Ascending aorta (tissue), 2 donors: ENCODE results near the gene NLGN1. TPM values are rescaled to one million over a fixed set of nuclear protein-coding genes. Genes with fewer than 3 reads are reported as not detected.

ENCODE experiments used
- DNase-seq, 2 donors: peaks; one replicate each; pipeline ENCODE4 v3.0.0-alpha.2; 2019; ENCODE audit warnings: low spot score in 2 of 2
- H3K27ac ChIP-seq, 2 donors: fragments of 200-600 bp; sonication (generic); one replicate each; pipeline ENCODE4 v1.5.1; 2016 to 2017; ENCODE audit warnings: mild to moderate bottlenecking in 1 of 2
- H3K27me3 ChIP-seq: fragments of 200-600 bp; sonication (generic); one replicate; pipeline ENCODE4 v1.5.1; 2017
- H3K36me3 ChIP-seq, 2 donors: fragments of 200-600 bp; sonication (generic); one replicate each; pipeline ENCODE4 v1.5.1; 2016
- H3K4me1 ChIP-seq, 2 donors: fragments of 200-600 bp; sonication (generic); one replicate each; pipeline ENCODE4 v1.5.1; 2016 to 2017; ENCODE audit warnings: mild to moderate bottlenecking in 1 of 2
- H3K4me3 ChIP-seq, 2 donors: fragments of 200-600 bp; sonication (generic); one replicate each; pipeline ENCODE4 v1.5.1; 2016 to 2017; ENCODE audit warnings: mild to moderate bottlenecking in 1 of 2
- H3K9me3 ChIP-seq, 2 donors: fragments of 200-600 bp; sonication (generic); one replicate each; pipeline ENCODE4 v1.5.1; 2016
- intact Hi-C: fragments of 100-400 bp; cut with DNase I; formaldehyde crosslinking; loops from one replicate; pipeline ENCODE4 v1.15.1; 2023
- total RNA-seq: library from RNA; depleted of rRNA; stranded (reverse); fragments of >200 nt; gene quantifications from one replicate; pipeline ENCODE4 v1.1.0, GENCODE V29; 2016
- TF ChIP-seq, protein P1 (sequence below), 3 experiments: fragments of 200-600 bp in 2 of 3; fragments of 450-650 bp in 1 of 3; sonication (generic) in 2 of 3; IDR thresholded peaks; one replicate each; pipeline ENCODE4 v1.5.1; 2016 to 2019; ENCODE audit warnings: antibody characterized with exemption in 3 of 3, mild to moderate bottlenecking in 1 of 3, moderate library complexity in 1 of 3

Gene NLGN1
- total RNA-seq, 1 donor from 2014 or later: 5.2 TPM

DNA sequence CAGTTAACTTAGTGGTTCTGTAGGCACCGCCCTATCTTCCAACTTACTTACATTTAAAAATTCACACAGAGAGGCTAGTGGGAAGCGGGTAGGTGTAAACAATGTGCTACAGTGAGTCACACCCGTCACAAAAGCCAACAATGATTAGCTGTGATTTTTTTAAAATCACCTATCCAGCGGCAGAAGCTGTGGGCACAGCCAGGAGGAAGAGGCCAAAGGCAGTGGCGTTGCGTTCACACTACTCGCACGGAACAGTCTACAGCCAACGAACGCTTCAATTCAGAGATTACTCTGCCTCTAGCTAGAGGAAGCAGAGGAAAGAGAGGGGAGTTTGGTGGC is 2.5 kb upstream of the NLGN1 start:
- no peak for DNase-seq

DNA sequence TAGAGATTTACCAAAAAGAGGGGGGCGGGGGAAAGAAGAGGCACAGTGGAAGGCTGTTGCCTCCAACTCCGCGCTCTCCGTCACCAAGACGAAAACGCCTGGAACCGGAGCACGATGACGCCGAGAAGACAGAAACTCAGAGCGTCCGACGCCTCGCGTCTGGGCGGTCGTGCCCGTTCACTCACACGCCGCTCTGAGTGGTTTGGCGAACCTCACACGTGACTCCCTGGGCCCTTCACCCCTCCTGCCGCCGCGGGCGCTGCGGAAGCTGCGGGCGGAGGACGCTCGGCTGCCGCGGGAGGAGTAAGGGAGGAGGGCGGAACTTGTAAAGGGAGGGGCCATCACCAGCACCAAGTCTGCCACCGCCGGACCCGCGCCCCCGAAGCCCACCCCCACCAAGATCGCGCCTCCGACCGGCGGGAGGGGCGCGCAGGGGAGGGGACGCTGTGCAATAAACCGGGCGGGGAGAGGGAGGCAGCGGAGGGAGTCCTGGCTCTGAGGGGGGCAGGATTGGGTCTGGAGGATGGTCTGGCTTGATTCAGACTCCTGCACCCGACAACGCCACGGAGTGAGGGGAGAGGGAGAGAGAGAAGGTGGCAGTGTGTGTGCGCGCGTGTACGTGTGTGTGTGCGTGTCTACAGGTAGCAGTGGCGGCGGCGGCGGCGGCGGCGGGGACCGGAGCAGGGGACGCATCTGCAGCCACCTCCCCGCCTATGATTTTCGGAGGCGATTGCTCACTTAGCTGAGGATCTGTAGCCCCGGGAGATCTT is 1.9 kb upstream of the NLGN1 start:
- Histone ChIP-seq H3K4me1 (peaks cover 0 to 2% of the 10 kb centered on the region in 2 donors), H3K4me3 (peak overlapping the region; percentile 55 to 87), H3K36me3 (no peaks in the 10 kb centered on the region), H3K27ac (peak overlapping the region; percentile 85 to 91), H3K9me3 (no peaks in the 10 kb centered on the region), H3K27me3 (no peaks in the 10 kb centered on the region)
- intact Hi-C loops: loop anchor here (2.0 kb wide), 1 partner anchor 1045 kb away; no protein-coding TSS in a partner anchor
- TF ChIP-seq, protein P1, sequence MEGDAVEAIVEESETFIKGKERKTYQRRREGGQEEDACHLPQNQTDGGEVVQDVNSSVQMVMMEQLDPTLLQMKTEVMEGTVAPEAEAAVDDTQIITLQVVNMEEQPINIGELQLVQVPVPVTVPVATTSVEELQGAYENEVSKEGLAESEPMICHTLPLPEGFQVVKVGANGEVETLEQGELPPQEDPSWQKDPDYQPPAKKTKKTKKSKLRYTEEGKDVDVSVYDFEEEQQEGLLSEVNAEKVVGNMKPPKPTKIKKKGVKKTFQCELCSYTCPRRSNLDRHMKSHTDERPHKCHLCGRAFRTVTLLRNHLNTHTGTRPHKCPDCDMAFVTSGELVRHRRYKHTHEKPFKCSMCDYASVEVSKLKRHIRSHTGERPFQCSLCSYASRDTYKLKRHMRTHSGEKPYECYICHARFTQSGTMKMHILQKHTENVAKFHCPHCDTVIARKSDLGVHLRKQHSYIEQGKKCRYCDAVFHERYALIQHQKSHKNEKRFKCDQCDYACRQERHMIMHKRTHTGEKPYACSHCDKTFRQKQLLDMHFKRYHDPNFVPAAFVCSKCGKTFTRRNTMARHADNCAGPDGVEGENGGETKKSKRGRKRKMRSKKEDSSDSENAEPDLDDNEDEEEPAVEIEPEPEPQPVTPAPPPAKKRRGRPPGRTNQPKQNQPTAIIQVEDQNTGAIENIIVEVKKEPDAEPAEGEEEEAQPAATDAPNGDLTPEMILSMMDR (IDR thresholded peaks at IDR 0.05): peak in 1 of 3 experiments; percentile 13
- peak; percentile 53 to 95 for DNase-seq

More for the DNA sequence above, 2.5 kb upstream of the NLGN1 start:
- Histone ChIP-seq H3K36me3 (no peaks in the 10 kb centered on the region), H3K9me3 (no peaks in the 10 kb centered on the region), H3K4me1 (peaks cover 0 to 2% of the 10 kb centered on the region in 2 donors), H3K27me3 (no peaks in the 10 kb centered on the region), H3K27ac (peak overlapping the region; percentile 85 to 91), H3K4me3 (peak overlapping the region; percentile 55 to 87)
- intact Hi-C loops: loop anchor here (2.0 kb wide), 1 partner anchor 1046 kb away; no protein-coding TSS in a partner anchor
- TF ChIP-seq, protein P1 (IDR thresholded peaks at IDR 0.05): no peak

DNA sequence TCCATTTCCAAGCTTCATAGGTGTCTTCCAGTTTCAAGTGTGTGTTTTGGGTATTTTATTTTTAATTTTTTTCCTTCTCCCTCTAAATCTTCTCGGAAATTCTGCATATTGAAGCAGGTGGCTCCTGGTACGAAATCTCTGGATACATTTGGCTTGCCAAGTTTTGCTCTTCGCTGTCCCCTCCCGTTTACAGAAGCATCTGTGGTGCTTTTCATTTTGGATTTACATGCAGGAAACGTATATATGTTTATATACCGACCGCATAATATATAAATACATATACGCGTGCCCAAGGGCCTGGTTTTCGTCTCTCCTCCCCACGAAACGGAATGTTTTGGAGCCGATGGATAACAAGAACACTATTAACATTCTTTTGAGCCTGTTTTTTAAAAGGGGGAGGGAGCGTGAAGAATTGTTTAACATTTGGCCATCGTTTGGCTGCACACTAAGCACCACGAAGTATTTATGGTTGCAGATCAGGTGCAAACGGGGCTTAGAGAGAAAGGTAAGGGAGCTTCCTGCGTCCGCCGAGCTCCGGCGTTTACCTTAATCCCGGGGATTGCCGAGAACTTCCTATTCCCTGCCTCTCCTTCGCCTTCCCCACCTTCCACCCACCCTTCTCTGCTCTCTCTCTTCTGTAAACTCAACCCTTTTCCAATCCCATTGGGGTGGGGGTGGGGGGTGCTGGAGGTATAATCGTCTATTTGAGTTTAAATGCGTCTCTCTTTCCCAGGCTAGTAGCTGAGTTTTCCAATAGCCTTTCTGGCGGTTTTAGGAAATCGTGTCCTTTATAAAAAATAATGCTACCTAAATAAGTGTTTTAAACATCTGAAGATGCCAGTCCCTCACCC is 1.1 kb upstream of the NLGN1 start:
- H3K27me3 ChIP-seq: no peaks in the 10 kb centered on the region
- peak overlapping the region; percentile 55 to 87 for H3K4me3 ChIP-seq
- intact Hi-C loops: no loop called here
- H3K9me3 ChIP-seq: no peaks in the 10 kb centered on the region
- peak overlapping the region; percentile 85 to 91 for H3K27ac ChIP-seq
- peak in 1 of 2 donors; percentile 58 for DNase-seq
- peaks cover 0 to 2% of the 10 kb centered on the region in 2 donors for H3K4me1 ChIP-seq
- TF ChIP-seq, protein P1 (IDR thresholded peaks at IDR 0.05): no peak
- no peaks in the 10 kb centered on the region for H3K36me3 ChIP-seq

DNA sequence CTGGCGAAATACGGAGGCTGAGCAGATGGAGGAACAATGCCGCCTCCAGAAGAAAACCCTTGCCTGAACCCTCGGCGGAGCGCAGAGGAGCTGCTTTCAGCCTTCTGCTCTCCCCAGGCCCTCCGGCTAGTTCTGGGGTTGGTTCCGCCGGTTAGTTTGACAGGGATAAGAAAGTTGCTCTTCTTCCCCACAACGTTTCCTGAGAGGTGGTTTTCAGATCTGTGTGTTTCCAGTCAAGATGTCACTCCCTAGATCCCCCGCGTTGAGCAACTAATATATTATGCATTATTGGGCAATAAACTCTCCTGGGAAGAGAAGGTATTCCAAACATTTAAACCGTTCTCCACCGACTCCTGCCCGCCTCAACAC is 551 bp downstream of the NLGN1 start:
- TF ChIP-seq, protein P1 (IDR thresholded peaks at IDR 0.05): no peak
- Histone ChIP-seq H3K4me1 (peaks cover 0 to 2% of the 10 kb centered on the region in 2 donors), H3K4me3 (peak overlapping the region; percentile 55 to 87), H3K36me3 (no peaks in the 10 kb centered on the region), H3K27ac (peak overlapping the region; percentile 85 to 91), H3K27me3 (no peaks in the 10 kb centered on the region), H3K9me3 (no peaks in the 10 kb centered on the region)
- intact Hi-C loops: no loop called here
- DNase-seq: peak in 1 of 2 donors; percentile 64

- H3K36me3 ChIP-seq: no peaks in the 10 kb centered on the region
- peak overlapping the region in 1 of 2 donors; percentile 87 for H3K4me3 ChIP-seq
- DNase-seq: no peak
- H3K27ac ChIP-seq: peak overlapping the region in 1 of 2 donors; percentile 14
- H3K4me1 ChIP-seq: peaks cover 0 to 2% of the 10 kb centered on the region in 2 donors
- no peaks in the 10 kb centered on the region for H3K27me3 ChIP-seq
- no peaks in the 10 kb centered on the region for H3K9me3 ChIP-seq
- intact Hi-C loops: no loop called here
- TF ChIP-seq, protein P1 (IDR thresholded peaks at IDR 0.05): no peak
Measured at GRCh38 chr3:173399044-173399443, 1.5 kb downstream of the NLGN1 start.
